NCI-H2227 (cell line): ENCODE data around the gene FAF1.
A peak's percentile ranks its signal among the peaks of the same experiment; 100 is the strongest.

Experiments
- DNase-seq: peaks from one replicate; lab custom pipeline; 2025; ENCODE audit not compliant: unreplicated experiment; lab: John Stamatoyannopoulos, UW

Gene FAF1

DNA sequence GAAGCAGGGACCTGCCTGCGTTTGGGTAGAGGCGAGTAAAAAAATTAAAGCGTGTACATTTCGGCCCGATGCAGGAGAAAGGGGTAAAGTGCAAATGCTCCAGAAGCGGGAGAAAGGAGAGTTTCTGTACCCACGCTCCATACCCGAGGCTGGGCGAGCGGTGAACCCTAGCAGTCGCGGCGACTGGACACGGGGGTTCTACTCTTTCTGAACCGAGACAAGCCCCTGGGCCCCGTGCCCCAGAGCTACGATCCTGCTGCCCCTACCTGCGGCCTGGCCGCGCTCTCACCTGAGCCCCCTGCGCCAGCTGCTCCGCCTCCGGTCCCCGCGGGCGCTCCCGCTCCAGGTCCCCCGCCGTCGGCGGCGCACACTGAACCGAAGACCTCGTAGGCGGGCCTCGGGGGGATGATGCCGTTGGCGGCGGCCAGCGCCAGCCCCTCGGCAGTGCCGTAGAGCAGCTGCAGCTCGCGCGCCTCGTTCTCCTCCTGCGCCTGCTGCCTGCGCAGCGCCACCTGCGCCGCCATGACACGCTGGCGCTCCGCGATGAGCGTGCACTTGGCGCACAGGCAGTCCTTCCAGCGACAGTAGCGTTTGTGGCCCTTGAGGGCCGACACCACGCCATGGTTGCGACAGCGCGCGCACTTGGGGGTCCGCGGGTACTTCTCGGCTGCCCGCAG lies 539.2 kb downstream of the FAF1 start:
- peak; percentile 35 for DNase-seq

DNA sequence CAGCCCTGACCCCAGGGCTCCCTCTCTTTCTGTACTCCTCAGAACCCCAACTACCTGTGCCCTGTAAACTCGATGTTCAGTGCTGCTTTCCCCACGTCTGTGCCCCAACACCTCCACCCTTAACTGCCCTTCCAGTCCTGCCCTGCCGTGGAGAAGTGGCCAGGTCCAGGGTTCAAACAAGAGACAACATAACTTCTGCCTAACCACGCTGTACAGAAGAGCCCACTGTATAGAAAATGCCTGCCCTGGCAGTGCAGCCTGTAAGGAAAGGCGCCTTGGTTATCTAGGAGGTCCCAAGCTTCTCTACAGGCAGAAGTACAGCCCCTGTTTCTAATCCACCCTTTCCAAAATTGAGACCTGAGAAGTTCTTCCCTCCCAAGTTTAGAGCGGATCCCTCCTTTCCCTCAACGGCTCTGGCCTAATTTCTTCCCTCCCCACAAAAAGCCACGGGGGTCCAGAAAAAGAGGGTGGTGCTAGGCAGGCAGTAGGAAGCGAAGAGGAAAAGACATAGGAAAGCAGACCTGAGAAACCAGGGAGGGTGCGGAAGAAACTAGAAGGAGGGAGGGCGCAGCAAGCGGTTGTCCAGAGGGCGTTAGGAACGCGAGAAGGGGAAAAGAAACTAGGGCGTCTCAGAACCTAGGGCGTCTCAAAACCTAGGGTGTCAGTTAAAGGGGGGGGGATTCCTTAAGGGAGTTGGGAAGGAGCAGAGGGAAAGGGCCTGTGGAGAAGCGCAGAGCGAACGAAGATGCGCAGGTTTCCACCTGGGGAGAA lies 540.0 kb downstream of the FAF1 start:
- no peak for DNase-seq

DNA sequence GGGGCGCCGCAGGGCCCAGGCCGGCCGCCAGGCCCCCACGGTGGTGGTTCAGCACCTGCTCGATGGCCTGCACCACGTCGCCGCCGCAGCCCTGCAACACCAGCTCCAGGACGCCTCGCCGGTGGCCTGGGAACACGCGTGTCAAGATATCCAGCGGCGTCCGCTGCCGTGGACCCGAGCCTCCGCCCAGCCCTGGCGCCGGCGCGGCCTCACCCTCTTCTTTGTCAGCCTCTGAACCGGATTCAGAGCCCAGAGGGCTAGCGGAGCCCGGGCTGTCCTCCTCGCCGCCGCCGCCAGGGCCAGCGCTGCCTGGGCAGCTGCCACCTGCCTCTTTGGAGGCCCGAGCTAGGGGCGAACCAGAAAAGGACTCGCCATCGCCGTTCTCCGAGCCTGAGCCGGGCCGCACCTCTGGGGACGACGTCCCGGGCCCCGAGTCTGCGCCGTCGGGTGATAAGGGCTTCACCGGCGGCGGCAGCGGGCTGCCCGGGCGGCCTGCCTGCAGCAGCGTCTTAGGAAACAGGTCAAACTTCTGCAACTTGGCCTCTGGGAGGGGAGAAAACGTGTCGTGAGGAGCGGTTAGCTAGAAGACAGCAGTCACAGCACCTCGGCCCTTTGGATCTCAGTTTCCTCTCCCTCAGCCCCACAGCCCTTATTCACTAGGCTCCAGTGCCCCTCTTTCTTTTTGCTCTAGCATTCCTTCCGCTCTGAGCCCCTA lies 540.7 kb downstream of the FAF1 start:
- DNase-seq, result no peak

DNA sequence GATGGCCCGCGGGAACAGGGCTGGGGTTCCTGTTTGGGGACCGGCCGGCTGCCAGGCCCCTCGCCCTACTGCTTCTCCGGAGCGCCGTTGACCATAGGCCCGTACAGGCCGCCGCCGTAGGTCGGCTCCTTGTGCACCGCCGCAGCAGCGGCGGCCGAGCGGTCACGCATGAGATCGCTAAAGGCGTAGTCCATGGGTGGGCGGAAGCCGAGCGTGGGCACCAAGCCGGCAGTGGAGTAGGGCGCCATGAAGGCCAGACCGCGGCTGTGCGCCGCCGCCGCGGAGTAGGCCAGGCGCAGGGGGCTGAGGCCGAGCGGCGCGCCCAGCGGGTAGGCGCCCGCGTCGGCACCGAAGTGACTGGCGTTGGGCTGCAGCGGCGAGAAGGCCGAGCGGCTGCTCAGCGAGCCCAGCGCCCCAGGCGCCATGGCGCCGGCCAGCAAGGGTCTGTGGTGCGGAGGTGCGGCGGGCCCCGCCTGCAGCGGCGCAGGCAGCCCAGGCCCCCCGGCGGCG lies 541.4 kb downstream of the FAF1 start:
- DNase-seq, result no peak

DNA sequence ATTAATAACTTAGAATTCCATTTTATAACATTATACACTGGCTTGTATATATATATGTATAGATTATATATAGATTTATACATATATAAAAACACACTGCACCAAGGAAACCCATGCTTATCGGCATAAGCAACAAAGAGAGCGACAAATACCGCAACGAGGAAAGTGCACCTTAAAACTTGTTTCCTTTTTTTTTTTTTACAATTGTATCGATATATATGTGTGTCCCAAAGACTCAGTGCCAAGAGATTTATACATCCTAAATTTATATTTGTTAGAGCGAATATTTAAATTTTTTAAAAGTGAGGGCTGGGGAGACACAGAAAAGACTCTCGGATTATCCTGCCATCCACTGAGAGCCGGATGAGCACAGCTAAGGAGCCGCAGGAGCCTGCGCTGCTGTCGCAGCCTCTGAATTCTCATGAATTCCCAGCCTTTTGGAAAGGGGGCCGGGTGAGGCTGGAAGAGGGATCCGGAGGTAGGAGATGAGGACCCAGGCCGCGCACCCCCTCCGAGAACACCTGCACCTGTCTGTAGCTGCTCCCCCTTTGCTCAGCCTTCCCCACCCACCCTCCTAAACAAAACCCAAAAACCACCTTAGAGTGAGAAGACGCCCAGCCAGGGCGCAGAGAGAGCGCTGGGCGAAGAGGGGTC lies 542.0 kb downstream of the FAF1 start:
- no peak for DNase-seq

DNA sequence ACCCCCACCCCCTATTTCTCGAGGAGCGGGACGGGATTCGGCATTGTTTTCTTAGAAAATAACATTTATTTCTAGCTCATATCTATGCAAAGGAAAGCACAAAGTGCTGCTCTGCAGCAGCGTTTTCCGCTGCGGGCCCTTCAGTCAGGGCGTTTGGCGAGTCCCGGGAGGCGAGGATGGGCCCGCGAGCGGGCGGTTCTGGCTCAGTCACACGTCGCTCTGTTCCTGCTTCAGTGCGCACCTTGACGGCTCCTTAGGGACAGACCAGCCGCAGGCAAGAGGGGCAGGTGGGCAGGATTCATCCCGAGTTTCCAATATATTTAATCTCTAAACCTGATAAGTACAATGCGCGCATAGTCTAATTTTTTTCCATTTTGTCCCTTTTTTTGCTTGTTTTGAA lies 542.6 kb downstream of the FAF1 start:
- DNase-seq, result no peak

DNA sequence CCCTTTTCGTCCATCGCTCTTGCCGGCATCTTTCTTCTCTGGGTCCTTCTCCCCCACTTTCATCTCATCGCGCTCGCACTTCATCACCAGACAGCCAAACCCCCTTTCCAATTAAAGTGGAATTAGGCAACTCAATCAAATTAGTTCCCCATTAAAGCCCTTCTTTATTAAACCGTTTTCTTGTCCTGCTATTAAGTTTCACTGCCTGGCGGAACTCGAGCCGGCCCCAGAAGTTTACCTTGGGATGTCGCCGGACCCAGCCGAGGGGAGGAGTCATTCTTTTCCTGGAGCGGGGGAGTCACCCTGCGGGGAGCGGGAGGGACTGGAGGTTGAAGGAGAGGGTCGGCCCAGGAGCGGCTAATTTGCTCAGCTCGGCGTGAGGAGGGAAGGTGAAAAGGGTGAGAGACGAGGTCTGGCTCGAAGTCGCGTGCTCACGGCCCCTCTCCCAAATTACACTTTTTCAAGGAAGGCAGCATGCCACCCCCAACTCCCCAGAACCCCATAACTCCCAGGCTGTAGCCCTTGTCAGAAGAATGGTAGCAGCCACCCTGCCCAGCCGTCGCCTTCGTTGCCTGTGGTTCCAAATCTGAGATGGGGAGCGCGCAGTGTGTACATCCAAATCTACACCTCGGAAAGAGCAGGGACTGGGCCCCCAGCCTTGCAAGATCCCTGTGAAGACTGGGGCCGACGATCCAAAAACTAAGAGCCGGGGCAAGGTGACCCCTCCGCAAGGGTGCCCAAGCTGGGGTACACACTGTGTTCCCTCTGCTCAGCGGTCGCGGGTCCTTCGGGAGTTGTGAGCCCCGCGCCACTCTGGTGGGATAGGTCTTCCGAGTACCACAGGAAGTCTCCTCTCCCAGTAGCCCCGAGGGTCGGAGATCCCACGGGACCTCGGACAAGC lies 543.3 kb downstream of the FAF1 start:
- DNase-seq, result no peak

DNA sequence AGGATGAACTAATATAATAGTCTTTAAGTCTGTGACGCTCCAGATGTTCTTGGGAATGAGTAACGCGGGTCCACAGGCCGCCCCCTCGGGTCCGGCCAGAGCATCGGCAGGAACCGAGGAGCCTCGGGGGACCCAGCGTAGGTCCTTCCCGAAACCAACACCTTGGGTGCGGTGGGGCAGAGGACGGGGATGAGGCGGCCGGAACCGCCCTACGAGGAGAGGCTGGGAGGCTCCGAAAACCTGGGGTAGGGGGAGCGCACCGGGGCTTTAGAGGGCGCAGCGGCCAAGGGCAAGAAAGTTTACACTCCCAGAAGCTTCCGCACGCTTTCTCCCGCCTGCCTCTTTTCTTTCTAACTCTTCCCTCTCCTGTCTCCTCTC lies 543.9 kb downstream of the FAF1 start:
- no peak for DNase-seq

DNA sequence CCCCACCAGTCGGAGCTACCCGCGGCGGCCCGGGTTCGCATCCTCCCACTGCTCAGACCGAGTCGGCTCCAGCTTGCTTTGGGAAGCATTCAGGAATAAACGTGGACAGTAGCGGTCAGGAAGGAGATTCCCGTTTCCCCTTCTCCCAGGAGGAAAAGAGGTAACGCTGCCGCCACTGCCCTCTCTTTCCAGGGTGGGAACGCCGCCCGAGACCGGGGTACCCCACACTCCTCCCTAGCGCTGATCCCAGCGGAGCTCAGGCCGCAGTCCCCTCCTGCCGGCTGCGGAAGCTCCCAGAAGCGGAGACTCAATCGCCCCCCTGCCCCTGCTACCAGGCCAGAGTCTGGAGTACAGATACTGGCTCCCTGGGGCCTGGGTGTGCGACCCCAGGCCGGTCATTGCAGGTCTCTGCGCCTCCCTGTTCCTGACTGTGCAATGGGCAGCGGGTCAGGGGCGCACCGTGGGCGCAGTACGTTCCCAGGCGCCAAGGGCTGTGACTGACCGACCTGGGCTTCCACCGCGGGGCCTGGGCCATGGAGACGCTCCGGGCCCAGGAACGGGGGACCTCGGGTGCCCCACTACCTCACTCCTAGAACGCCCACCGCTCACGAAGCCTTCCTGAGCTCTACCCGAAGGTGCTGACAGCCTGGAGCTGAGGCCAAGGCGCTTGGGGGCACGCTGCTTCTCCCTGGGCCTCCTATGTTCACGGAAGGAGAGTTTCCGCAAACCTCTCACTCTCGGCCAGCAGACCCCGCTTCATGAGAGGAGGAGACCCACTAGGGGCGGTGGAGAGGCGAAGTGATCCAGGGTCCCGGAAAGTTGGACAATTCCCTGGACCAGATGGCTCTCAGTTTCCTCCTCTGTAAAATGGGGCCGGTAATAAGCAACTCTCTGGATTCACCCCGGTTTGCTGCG lies 544.6 kb downstream of the FAF1 start:
- DNase-seq, result no peak

DNA sequence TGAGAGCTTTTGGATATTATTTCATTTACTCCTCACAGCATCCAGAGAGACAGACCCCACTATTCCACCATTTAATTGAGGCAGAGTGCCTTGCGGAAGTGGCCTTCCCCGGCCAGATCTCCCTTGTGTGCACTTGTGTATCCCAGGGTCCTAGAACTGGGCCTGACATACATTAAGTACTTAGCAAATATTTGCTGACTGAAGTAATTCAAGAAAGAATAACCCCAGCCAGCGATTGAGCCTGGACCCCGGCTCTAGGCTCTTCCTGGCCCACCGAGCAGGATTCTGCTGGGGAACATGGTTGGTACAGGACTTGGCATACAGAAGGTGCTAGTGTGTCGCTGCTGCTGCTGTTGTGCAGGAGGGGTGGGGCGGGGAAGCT lies 545.2 kb downstream of the FAF1 start:
- no peak for DNase-seq

DNA sequence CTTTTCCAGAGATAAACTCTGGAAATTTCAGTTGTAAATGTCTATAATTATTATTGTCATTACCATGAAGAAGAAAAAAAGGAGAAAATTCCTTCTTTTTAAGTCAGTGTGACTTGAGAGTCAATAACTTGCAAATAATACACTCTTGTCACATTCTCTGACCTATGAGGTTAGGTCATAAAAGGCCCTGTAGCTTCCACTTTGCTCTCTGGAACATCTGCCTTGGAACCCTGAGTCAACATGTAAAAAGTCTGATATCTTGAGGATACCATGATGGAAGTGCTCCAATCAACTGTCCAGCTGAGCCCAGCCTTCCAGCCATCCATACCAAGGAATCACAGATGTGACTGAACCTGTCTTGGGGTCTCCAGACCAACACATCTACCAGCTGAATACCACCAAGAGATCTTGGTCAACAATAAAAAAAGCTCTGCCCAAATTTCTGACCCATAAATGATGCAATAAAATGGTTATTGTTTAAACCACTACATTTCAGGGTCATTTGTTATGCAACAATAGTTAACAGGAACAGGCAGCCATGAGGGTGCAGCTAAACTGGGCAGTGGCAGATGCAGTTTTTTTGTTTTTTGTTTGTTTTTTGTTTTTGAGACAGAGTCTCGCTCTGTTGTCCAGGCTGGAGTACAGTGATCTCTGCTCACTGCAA lies 547.1 kb downstream of the FAF1 start:
- DNase-seq, result no peak

DNA sequence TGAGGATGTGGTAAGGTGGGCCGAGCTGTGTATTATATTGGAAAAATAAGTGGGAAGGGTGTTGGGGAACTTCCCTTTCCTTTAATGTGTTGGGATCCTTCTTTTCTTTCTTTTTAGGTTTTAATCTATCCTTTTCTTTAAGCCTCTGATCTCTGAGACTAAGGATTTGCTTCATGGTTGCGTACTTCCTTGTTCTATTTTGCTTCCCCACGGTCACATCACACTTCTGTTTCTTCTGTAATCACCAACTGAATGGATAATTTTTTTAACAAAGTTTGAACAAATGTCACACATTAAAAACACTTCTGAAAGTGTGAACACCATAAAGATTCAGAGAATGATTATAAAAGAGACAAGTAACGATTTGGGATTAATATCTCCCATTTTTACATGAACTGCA lies 554.3 kb downstream of the FAF1 start:
- DNase-seq, result no peak

DNA sequence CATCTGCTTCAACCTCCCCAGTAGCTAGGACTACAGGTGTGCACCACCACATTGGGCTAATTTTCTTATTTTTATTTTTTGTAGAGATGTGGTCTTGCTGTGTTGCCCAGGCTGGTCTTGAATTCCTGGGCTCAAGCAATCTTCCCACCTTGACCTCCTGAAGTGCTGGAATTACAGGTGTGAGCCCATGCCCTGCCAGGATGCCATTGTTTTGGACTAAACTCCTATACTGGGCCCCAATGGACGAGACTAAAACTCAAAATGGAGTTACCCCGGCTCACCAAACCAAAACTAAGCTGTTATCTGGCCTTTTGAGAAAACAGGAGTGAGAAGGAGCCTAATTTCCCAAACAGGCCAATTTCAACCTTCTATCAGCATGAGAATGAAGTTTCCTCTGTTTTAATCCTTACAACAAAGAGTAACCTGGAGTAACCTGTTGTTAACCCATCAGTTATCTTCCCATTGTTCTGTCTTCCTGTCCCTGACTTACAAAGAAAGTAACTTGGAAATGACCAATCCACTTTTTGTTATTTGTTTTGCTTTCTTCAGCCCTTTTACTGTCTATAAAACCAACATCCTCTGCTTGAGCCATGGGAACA lies 566.4 kb downstream of the FAF1 start:
- DNase-seq, result no peak
